Activated T-cell treated with anti-CD3 and anti-CD28 coated beads, Interleukin-2, amount 50 U/mL, for 1 hour (primary cell): ENCODE results near the gene GAK.
"Not testable (repeated sequence)": the region's sequence is repeated elsewhere in the genome, so short reads cannot be mapped to it uniquely, and the experiment has no call there.

Source experiments
- DNase-seq: peaks from one replicate; pipeline ENCODE4 v3.0.0-alpha.2; 2020

GAK gene

DNA sequence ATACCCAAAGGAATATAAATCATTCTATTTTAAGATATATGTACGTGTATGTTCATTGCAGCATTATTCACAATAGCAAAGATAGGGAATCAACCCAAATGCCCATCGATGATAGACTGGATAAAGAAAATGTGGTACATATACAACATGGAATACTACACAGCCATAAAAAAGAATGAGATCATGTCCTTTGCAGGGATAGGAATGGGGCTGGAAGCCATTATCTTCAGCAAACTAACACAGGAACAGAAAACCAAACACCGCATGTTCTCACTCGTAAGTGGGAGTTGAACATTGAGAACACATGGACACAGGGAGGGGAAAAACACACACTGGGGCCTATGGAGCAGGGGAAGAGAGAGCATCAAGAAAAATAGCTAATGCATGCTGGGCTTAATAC, 125.1 kb downstream of the GAK start:
- DNase-seq: not testable (repeated sequence)

GRCh38 chr4:804804-805203, 127.3 kb downstream of the GAK start:
- no peak for DNase-seq

GRCh38 chr4:803884-804283, 128.2 kb downstream of the GAK start:
- DNase-seq: no peak

- no peak for DNase-seq
Observed at GRCh38 chr4:801436-802124, 130.5 kb downstream of the GAK start.
